Measurements from ENCODE around the gene CEP350.

CEP350 gene

DNA sequence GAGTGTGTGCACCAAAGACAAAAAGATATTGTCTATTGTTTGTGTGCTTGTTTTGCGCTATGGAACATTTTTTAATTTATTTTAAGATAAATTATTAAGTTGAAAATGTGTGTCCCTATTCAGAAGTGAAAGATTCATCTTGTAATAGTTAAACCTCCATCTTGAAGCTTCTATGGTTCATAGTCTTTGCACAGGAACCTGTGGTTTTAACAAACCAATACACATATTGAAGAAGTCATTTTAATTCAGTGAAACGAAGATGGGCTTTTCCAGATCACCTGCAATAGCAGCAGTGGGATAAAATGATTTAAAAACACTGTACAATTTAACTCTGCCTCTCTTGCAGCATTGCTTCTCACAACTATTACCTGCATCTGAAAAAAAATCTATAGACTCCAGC lies 157.5 kb downstream of the CEP350 start:
- H3K4me3 ChIP-seq (ENCODE audit: low read length, poor library complexity, severe bottlenecking): no peak overlapping the region
- H3K4me1 ChIP-seq (ENCODE audit: insufficient read depth, low read length, poor library complexity, severe bottlenecking): no peaks in the 10 kb centered on the region
- no peaks in the 10 kb centered on the region for H3K79me2 ChIP-seq (ENCODE audit: insufficient read depth, low read length)
- no peak overlapping the region for H3K9ac ChIP-seq (ENCODE audit: low read depth, low read length, poor library complexity, severe bottlenecking)
- H3K4me2 ChIP-seq (ENCODE audit: low read depth, low read length, poor library complexity, severe bottlenecking): no peak overlapping the region
- H3K9me3 ChIP-seq (ENCODE audit: insufficient read depth, low read depth, low read length): no peaks in the 10 kb centered on the region
- no peaks in the 10 kb centered on the region for H3K9me2 ChIP-seq (replicated peaks; ENCODE audit: low read depth, low read length)
- H2AFZ ChIP-seq (ENCODE audit: low read length): no peak overlapping the region
- TF ChIP-seq EZH2phosphoT487 (IDR thresholded peaks at IDR 0.05; ENCODE audit: borderline replicate concordance): no peak
- TF ChIP-seq, protein P1, sequence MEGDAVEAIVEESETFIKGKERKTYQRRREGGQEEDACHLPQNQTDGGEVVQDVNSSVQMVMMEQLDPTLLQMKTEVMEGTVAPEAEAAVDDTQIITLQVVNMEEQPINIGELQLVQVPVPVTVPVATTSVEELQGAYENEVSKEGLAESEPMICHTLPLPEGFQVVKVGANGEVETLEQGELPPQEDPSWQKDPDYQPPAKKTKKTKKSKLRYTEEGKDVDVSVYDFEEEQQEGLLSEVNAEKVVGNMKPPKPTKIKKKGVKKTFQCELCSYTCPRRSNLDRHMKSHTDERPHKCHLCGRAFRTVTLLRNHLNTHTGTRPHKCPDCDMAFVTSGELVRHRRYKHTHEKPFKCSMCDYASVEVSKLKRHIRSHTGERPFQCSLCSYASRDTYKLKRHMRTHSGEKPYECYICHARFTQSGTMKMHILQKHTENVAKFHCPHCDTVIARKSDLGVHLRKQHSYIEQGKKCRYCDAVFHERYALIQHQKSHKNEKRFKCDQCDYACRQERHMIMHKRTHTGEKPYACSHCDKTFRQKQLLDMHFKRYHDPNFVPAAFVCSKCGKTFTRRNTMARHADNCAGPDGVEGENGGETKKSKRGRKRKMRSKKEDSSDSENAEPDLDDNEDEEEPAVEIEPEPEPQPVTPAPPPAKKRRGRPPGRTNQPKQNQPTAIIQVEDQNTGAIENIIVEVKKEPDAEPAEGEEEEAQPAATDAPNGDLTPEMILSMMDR (conservative IDR thresholded peaks at IDR 0.05; ENCODE audit: low read length): no peak
- H3K27me3 ChIP-seq (ENCODE audit: insufficient read depth, low read length, poor library complexity, severe bottlenecking): no peaks in the 10 kb centered on the region
- peaks cover 41% of the 10 kb centered on the region for H3K36me3 ChIP-seq (ENCODE audit: insufficient read depth, low read length)
- H4K20me1 ChIP-seq (ENCODE audit: insufficient read depth, low read length, poor library complexity, severe bottlenecking): no peaks in the 10 kb centered on the region
- no peaks in the 10 kb centered on the region for H3F3A ChIP-seq (ENCODE audit: low read depth)

- Histone ChIP-seq H3F3A (ENCODE audit: low read depth) (no peaks in the 10 kb centered on the region), H2AFZ (ENCODE audit: low read length) (no peak overlapping the region), H3K36me3 (ENCODE audit: insufficient read depth, low read length) (peaks cover 38% of the 10 kb centered on the region), H3K79me2 (ENCODE audit: insufficient read depth, low read length) (no peaks in the 10 kb centered on the region), H3K9me3 (ENCODE audit: insufficient read depth, low read depth, low read length) (no peaks in the 10 kb centered on the region), H3K9ac (ENCODE audit: low read depth, low read length, poor library complexity, severe bottlenecking) (no peak overlapping the region), H3K4me1 (ENCODE audit: insufficient read depth, low read length, poor library complexity, severe bottlenecking) (no peaks in the 10 kb centered on the region), H3K4me3 (ENCODE audit: low read length, poor library complexity, severe bottlenecking) (no peak overlapping the region), H3K4me2 (ENCODE audit: low read depth, low read length, poor library complexity, severe bottlenecking) (no peak overlapping the region), H3K9me2 (replicated peaks; ENCODE audit: low read depth, low read length) (no peaks in the 10 kb centered on the region), H4K20me1 (ENCODE audit: insufficient read depth, low read length, poor library complexity, severe bottlenecking) (no peaks in the 10 kb centered on the region), H3K27me3 (ENCODE audit: insufficient read depth, low read length, poor library complexity, severe bottlenecking) (no peaks in the 10 kb centered on the region)
- TF ChIP-seq EZH2phosphoT487 (IDR thresholded peaks at IDR 0.05; ENCODE audit: borderline replicate concordance): no peak
- TF ChIP-seq, protein P1 (conservative IDR thresholded peaks at IDR 0.05; ENCODE audit: low read length): no peak
Observed at GRCh38 chr1:180112984-180113647, 158.5 kb downstream of the CEP350 start.

GRCh38 chr1:180114396-180114945 lies 159.9 kb downstream of the CEP350 start:
- no peaks in the 10 kb centered on the region for H3F3A ChIP-seq (ENCODE audit: low read depth)
- H3K4me1 ChIP-seq (ENCODE audit: insufficient read depth, low read length, poor library complexity, severe bottlenecking): no peaks in the 10 kb centered on the region
- no peaks in the 10 kb centered on the region for H3K79me2 ChIP-seq (ENCODE audit: insufficient read depth, low read length)
- peaks cover 34% of the 10 kb centered on the region for H3K36me3 ChIP-seq (ENCODE audit: insufficient read depth, low read length)
- TF ChIP-seq, protein P1 (conservative IDR thresholded peaks at IDR 0.05; ENCODE audit: low read length): no peak
- no peak for TF ChIP-seq EZH2phosphoT487 (IDR thresholded peaks at IDR 0.05; ENCODE audit: borderline replicate concordance)
- no peak overlapping the region for H3K9ac ChIP-seq (ENCODE audit: low read depth, low read length, poor library complexity, severe bottlenecking)
- H2AFZ ChIP-seq (ENCODE audit: low read length): no peak overlapping the region
- H3K9me2 ChIP-seq (replicated peaks; ENCODE audit: low read depth, low read length): no peaks in the 10 kb centered on the region
- no peaks in the 10 kb centered on the region for H4K20me1 ChIP-seq (ENCODE audit: insufficient read depth, low read length, poor library complexity, severe bottlenecking)
- H3K27me3 ChIP-seq (ENCODE audit: insufficient read depth, low read length, poor library complexity, severe bottlenecking): no peaks in the 10 kb centered on the region
- no peak overlapping the region for H3K4me3 ChIP-seq (ENCODE audit: low read length, poor library complexity, severe bottlenecking)
- H3K9me3 ChIP-seq (ENCODE audit: insufficient read depth, low read depth, low read length): no peaks in the 10 kb centered on the region
- no peak overlapping the region for H3K4me2 ChIP-seq (ENCODE audit: low read depth, low read length, poor library complexity, severe bottlenecking)
